Activated CD4-positive, alpha-beta T cell treated with anti-CD3 and anti-CD28 coated beads, Interleukin-2, Interleukin-4, amounts not matched to agents 100 ng/mL and 50 ng/mL, durations not matched to agents 16 hours and 8 hours (primary cell): ENCODE results near the gene STK4.
"Not testable (repeated sequence)": the region's sequence is repeated elsewhere in the genome, so short reads cannot be mapped to it uniquely, and the experiment has no call there.

Source experiments
- DNase-seq: peaks from one replicate; pipeline ENCODE4 v3.0.0-alpha.2; 2020; ENCODE audit warnings: low spot score

Gene STK4

DNA sequence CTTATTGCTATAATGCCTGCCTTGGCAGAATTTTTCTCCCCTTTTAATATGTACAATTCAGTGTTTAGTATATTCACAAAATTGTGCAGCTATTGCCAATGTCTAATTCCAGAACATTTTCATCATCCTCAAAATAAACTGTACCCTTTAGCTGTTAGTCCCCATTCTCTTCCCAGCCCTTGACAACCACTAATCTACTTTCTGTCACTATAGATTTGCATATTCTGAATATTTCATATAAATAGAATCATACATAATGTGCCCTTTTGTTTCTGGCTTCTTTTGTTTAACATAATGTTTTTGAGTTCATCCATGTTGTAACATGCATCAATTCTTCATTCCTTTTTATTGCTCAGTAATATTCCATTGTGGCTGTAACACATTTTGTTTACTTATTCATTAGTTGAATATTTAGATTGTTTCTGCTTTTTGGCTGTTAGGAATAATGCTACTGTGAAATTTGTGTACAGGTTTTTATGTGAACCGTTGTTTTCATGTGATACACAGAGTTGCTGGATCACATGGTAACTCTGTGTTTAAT lies 22.4 kb downstream of the STK4 start:
- DNase-seq = no peak

DNA sequence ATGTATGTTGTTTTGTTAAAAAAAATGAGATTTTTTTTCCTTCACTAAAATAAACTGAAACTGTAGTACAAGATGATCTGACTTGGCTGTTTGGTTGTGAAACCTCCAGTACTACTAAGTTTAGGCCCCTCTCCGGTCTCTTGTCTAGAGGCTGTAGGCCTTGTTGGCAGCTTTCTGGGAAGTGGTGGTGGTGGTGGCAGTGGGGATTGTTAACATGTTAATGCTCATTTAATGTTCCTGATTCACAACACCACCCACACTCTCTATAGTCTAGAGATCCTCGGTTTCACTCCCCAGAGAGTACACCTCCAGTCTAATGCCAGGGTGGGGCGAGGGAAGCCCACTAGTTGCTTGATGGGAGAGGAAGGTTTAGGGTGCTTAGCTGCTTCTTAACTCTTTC lies 24.1 kb downstream of the STK4 start:
- peak; percentile 72 for DNase-seq

DNA sequence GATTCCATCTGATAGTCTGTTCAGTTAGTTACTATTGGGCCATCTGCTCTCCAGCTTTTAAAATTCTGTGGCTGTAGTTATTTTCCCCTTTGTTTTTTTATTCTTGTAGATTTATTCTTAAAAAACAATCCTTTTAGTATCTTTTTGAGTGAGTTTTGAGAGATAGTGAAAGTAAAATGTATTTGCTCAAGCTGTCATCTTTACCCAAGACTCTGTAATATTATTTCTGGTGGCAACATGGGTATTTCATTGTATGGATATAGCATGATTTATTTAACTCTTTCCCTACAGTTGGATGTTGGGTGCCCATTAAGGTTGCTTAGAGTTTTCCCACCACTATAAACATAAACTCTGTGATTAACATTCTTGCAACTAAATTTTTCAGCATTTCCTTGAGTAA lies 24.6 kb downstream of the STK4 start:
- DNase-seq = no peak

DNA sequence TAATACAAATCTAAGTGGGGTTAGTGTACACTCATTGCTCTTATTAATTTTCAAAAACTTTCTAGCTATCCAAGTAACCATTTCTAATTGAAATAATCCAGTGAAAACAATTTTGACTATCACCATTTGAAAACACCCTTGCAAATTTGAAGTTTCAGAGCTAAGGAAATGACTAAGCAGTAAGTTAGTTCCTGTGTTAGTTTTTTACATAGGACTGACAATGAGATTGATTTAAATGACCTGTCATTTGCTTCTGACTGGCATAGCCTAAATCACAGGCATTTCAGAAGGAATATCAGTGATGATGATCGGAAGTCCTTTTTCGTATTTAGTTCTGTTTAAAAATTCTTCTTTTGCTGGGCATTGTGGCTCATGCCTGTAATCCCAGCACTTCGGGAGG lies 27.0 kb downstream of the STK4 start:
- peak; percentile 52 for DNase-seq

DNA sequence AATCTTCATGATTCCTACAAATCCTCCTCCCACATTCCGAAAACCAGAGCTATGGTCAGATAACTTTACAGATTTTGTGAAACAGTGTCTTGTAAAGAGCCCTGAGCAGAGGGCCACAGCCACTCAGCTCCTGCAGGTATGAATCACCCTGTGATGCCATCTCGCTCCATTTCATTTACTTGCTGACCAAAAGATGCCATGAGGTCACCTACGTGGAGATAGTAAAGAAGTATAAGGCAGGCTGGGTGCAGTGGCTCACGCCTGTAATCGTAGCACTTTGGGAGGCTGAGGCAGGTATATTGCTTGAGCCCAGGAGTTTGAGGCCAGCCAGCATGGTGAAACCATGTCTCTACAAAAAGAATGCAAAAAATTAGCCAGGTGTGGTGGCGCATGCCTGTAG lies 30.9 kb downstream of the STK4 start:
- no peak for DNase-seq

DNA sequence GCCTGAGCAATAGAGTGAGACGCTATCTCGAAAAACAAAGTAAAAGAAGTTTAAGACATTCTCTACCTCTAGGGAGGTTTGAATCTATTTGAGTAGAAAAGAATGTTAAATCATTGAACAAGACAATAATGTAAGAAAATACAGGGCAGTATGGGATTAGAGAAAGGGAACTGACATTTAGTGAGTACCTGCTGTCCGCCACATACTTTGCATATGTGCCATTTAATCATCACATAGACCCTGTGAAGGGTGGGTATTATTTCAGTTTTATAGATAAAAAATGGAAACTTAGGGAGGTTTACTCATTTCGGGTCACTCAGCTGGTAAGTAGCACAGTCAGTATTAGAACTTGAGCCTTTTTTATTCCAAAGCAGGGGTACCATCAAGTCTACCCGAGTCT lies 31.4 kb downstream of the STK4 start:
- no peak for DNase-seq

DNA sequence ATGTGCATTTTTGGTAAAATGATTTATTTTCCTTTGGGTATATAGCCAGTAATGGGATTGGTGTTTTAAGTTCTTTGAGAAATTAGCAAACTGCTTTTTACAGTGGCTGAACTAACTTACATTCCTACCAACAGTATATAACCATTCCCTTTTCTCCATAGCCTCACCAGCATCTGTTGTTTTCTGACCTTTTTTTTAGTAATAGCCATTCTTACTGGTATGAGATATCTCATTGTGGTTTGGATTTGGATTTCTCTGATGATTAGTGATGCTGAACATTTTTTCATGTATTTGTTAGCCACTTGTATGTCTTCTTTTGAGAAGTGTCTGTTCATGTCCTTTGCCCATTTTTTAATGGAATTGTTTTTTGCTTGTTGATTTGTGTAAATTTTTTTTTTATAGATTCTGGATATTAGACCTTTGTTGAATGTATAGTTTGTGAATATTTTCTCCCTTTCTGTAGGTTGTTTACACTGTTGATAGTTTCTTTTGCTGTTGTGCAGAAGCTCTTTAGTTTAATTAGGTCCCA lies 42.3 kb downstream of the STK4 start:
- DNase-seq = no peak

DNA sequence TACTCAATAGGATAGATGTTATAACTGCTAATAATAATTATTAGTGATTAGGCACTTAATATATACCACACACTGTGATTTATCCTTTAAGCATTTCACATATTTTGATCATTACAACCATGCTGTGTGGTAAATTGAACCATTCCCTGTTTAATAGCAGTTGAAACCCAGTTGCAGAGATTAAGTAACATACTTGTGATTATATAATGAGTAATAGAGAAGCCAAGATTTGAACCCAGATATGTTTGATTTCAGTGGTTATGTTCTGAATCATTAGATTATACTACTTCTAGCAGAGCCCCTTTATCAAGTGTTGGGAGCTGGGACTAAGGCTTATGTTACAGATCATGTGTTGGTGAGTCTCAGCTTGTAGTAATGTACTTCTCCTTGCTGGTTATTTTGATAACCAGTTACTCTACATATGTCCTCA lies 44.1 kb downstream of the STK4 start:
- DNase-seq = no peak

DNA sequence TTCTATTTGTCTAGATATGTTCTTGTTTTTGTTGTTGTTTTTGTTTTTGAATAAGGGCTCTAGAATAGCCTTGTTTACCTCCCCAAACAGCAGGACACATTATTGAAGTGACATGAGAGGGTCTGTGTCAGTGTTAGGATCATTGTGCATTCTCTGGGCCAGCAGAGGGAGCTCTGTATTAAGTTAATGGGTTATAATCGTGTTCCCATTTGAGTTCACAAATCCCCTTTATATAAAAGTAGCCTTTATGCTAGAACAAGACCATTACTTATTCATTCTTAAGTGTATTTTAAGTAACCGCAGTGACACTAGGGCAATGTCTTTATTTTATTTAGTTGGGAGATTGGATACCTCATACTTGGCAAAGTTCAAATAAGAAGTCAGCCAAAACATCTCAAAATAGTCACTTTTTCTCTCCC lies 44.8 kb downstream of the STK4 start:
- DNase-seq = peak; percentile 46

DNA sequence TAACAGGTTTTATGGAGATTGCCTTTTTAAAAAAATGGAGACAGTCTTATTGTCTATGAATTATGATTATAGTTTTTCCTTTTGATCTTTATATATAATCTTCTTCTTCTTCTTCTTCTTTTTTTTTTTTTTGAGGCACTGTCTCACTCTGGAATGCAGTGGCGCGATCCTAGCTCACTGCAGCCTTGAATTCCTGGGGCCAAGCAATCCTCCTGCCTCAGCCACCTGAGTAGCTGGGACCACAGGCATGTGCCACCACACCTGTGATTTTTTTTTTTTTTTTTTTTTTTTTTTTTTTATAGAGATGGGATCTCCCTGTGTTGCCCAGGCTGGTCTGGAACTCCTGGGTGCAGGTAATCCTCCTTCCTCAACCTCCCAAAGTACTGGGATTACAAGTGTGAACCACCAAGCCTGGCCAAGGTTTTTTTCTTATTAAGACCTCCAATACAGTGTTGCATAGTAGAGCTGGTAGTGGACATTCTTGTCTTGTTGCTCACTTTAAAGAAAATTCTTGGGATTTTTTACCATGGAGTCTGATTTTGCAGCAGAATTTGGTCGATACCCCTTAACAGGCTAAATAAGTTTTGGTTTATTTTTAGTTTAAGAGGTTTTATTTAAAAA lies 46.5 kb downstream of the STK4 start:
- no peak for DNase-seq

DNA sequence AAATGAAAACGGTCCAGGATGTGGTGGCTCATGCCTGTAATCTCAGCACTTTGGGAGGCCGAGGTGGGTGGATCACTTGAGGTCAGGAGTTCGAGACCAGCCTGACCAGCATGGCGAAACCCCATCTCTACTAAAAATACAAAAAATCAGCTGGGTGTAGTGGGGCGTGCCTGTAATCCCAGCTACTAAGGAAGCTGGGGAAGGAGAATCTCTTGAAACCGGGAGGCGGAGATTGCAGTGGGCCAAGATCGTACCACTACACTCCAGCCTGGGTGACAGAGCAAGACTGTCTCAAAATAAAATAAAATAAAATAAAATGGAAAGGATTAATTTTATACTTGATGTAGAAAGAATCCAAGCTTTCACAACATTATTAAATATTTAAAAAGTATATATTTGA lies 47.8 kb downstream of the STK4 start:
- not testable (repeated sequence) for DNase-seq

DNA sequence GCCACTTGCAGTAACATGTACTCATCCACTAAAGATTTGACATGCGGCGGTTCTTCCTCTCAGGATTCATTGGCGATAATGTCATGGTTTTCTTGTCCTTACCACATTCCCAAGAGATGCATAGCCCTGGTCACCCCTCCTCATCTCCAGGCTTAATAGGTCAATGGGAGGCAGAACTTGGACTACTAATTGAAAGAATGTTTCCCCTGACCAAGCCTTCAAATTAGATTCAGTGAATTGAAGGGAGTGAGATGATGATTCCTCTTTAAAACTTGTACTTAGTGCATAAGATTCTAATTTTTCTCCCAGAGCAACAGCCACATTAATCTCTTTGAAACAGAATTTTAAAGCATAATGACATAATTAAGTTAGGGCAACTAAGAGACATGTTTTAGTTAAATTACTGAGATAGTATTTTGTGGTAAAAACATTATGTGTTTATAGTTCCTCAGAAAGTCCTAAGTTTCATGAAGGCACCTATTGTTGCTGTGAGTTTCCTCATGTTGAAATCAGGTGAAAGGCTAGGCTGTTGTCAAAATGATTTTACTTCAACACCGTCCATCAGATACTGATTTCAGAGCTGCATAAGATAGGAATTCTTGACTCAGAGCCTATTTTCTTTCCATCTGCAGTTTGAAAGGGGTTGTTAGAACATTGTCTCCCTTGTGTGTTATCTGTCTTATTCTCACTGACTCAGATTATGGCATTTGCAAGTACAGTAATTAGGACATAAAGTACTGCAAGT lies 48.5 kb downstream of the STK4 start:
- DNase-seq = no peak

DNA sequence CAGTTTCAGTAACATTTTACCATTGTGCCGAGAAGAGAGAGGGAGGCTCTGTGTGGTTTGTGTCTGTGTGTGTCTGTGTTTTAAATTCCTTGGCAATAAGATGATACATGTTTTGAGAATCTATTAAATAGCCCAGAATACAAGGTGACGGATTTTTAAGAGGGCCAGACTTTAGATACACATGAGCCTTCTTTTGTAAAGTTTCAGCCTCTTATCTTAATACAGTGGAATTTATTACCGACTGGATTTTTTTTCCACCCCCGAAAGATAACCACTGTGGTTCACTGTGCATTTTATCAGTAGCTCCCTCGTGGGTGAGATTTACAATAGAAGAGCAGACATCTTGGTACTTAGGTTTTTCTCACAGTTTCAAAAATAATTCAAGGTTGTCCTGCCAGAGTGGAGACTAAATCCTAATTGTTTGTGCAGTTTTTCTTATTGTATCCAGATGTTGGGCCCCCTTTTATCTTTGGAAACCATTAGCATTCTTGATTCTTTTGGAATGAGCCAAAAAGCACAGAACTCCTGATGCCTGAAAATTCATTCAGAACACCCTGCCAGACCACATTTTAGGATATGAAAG lies 49.9 kb downstream of the STK4 start:
- no peak for DNase-seq

DNA sequence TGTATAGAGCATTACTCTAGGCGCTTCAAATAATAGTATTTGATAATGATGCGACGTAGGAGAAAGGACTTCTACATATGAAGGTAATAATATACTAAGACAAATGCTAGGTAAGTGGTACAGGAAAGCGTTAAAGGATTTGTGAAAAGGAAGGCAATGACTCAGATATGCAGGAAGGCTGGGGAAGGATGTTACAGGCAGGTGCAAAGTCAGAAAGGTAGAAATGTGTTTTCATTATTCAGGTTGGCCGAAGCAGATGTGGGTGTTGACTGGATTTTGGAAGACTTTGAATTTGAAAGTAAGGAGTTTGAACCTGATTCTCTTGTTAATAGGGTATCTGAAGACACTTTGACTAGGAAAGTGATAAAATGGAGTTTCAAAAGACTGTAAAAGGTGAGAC lies 51.0 kb downstream of the STK4 start:
- no peak for DNase-seq

DNA sequence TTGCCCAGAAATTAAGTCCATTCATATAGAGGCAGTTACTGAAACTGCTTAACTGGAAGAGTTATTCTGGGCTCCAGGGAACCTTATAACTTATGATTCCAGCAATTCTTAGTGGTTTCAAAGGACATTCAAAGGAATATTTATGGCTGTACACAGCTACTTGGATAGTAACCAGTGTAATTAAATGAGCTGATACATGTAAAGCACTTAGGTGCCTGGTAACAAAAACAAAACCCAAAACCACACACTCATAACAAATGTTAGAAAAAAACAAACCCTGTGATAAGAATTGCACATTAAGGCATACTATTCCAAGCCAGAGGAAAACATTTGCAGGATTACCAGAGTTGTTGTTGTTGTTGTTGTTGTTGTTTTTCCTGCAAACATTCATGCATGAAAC lies 51.5 kb downstream of the STK4 start:
- no peak for DNase-seq

DNA sequence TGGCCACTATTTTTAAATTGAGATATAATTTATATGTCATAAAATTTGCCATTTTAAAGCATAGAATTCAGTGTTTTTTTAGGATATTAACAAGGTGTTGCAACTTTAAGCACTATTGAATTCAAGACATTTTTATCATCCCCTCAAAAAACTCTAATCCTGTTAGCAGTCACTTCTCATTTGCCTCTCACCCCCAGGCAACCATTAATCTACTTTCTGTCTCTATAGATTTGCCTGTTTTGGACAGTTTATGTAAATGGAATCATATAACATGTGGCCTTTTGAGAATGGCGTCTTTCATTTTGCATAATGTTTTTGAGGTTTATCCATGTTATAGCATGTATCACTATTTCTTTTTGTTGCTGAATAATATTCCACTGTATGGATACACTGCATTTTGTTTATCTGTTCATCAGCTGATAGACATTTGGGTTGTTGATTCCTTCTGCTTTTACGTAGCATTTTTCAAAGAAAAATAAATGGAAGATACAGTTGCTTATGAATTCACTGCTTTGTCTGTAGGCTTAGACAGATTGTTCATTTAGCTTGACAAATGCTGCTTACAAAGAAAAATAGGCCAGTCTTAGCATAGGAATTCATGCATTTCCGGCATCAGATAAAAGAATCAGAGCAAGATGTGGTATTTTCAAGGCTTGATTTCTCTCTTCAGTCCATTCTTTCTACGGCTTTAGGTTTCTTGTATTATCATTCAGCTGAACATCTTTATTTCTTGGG lies 52.9 kb downstream of the STK4 start:
- no peak for DNase-seq

DNA sequence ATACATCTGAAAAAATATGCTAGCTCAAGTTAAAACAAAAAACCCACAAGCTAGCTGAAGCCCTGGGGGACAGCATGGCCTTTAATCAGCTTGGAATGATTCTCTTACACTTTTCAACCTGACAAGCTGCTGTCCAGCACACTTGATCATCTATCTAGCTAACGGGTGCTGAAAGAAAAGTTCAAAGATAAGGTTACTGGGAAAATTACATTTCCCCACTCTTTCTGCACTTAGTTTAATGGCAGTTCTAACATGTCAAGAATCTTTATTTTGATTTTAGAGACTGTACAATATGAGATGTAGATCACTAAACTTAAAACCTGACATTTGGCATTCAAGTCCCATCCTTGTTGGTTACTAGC lies 53.4 kb downstream of the STK4 start:
- no peak for DNase-seq

DNA sequence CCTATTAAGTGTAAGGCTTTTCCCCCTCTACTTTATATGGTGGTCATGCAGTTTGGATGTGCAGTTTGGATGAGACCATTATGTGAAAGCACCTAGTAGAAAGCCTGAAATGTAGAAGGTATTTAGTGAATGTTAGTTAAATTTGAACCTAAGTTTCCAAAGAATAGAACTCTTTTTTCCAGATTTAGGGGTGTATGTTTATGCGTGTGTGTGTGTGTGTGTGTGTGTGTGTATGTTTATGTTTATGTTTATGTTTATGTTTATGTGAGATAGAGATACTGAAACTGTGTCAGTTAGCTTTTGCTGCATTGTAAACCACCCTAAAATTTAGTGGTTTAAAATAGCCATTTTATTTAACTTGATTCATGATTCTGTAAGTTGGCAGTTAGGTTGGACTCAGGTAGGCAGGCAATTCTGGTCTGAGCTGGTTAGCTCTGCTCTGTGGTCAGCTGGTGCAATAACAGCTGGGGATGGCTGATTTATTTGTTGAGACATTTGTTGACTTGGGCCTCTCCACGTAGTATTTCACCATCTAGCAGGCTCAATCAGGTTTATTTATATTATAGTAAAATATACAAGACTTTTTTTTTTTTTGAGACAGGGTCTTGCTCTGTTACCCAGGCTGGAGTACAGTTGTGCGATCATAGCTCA lies 54.0 kb downstream of the STK4 start:
- DNase-seq = no peak

DNA sequence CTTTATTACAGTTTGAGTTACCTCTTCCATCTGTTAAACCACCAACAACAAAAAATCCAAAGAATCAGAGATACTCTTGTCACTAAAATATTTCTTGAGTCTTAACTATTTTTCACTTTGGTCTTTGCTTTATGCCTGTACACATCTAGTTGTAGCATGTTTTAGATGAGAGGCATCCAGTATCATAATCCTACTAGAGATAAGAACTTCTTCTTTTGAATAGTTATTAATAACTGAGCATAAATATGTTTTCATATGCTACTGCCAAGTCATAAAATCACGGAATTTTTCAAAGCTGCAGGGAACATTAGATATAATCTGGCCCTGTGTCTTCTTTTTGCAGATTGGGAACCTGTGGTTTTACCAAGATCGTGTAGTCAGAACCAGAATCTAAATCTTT lies 55.3 kb downstream of the STK4 start:
- no peak for DNase-seq

DNA sequence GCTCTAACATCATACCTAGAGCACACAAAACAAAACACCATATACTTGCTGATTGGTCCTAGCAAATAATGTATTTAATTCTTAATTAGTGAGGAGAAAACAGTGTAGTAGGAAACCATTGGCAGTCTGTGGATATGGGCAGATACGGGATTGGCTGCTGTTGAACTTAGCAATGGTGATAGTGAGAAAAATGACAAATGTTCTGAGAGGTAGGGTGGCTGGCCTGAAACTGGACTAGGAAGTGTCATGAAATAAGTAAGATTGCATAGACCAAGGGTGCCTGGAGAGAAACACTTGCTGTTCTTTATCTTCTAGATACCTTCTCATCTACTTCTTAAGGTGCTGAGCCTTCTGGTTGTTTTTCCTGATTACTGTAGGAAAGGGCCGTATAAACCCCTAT lies 56.8 kb downstream of the STK4 start:
- not testable (repeated sequence) for DNase-seq

DNA sequence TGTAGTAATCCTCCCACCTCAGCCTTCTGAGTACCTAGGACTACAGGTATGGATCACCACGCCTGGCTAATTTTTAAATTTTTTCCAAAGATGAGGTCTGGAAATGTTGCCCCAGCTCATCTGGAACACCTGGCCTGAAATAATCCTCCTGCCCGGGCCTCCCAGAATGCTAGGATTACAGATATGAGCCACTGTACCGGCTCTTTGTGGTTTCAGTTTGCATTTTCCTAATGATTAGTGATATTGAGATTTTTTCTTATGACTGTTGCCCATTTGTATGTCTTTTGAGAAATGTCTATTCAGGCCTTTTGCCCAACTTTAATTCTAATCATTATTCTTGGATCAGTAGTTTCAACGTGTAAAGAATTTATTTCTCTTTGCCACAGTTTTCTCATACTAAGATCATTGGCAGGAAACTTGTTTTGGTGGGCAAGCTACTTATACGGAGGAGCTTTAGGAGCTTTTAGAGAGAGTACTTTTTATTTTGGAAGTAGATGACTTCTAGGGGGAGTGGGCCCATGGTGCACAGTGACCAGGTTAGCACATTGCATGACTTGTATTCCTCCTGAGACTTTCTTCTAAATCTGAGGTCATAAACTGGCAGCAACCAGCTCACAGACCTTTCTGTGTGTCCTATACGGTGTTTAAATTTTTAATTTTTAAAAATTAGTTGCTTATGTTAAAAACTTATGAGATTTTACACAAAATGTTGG lies 62.3 kb downstream of the STK4 start:
- DNase-seq = peak; percentile 43
